Karpas-422 (cell line): ENCODE measurements around the gene ZNF768. TPM values are rescaled to one million over a fixed set of nuclear protein-coding genes. Genes with fewer than 3 reads are reported as not detected.
A peak's percentile ranks its signal among the peaks of the same experiment; 100 is the strongest.

Experiments
- DNase-seq: peaks from one replicate; pipeline ENCODE4 v3.0.0-alpha.2; 2015
- H2AFZ ChIP-seq: fragments of 200-600 bp; sonication (generic); 2 replicates; pipeline ENCODE4 v1.6.1; 2014; ENCODE audit warnings: antibody characterized with exemption, low read length, mixed read lengths
- H3K27ac ChIP-seq: fragments of 200-600 bp; sonication (generic); 2 replicates; pipeline ENCODE4 v1.5.1; 2014; ENCODE audit warnings: mild to moderate bottlenecking, low read length, moderate library complexity
- H3K27me3 ChIP-seq: fragments of 200-600 bp; sonication (generic); 2 replicates; pipeline ENCODE4 v1.6.1; 2014; ENCODE audit warnings: low read length, mixed read lengths
- H3K36me3 ChIP-seq: fragments of 200-600 bp; sonication (generic); 2 replicates; pipeline ENCODE4 v1.6.1; 2014; ENCODE audit warnings: low read length, mixed read lengths; ENCODE audit not compliant: insufficient read depth
- H3K4me1 ChIP-seq: fragments of 200-600 bp; sonication (generic); 2 replicates; pipeline ENCODE4 v1.6.1; 2014; ENCODE audit warnings: mild to moderate bottlenecking, low read length, mixed read lengths
- H3K4me2 ChIP-seq: fragments of 200-600 bp; sonication (generic); 2 replicates; pipeline ENCODE4 v1.6.1; 2014; ENCODE audit warnings: low read length, low read depth, mild to moderate bottlenecking; ENCODE audit not compliant: poor library complexity, severe bottlenecking
- H3K4me3 ChIP-seq: fragments of 200-600 bp; sonication (generic); 2 replicates; pipeline ENCODE4 v1.5.1; 2014; ENCODE audit warnings: mild to moderate bottlenecking, antibody characterized with exemption, low read length, mixed read lengths
- H3K79me2 ChIP-seq: fragments of 200-600 bp; sonication (generic); 2 replicates; pipeline ENCODE4 v1.6.1; 2014; ENCODE audit warnings: mild to moderate bottlenecking, low read length, mixed read lengths
- H3K9ac ChIP-seq: fragments of 200-600 bp; sonication (generic); 2 replicates; pipeline ENCODE4 v1.6.0; 2014; ENCODE audit warnings: low read length
- H3K9me2 ChIP-seq: fragments of 200-600 bp; sonication (generic), shearing (Covaris generic); replicated peaks from 2 replicates; pipeline ENCODE4 v1.6.0; 2014; ENCODE audit warnings: mild to moderate bottlenecking, low read length, moderate library complexity; ENCODE audit not compliant: insufficient read depth
- H3K9me3 ChIP-seq: fragments of 300-700, 200-600 bp; sonication (generic); 2 replicates; pipeline ENCODE4 v1.6.1; 2014; ENCODE audit warnings: low read length, mixed read lengths
- H4K20me1 ChIP-seq: fragments of 200-600 bp; sonication (generic); 2 replicates; pipeline ENCODE4 v1.6.1; 2014; ENCODE audit warnings: mild to moderate bottlenecking, antibody characterized with exemption, low read length, low read depth; ENCODE audit not compliant: insufficient read depth
- total RNA-seq: library from RNA; depleted of rRNA; stranded (reverse); fragments of >200 nt; shearing (Covaris generic); gene quantifications from 2 replicates; pipeline ENCODE4 v1.2.3, GENCODE V29; 2014; ENCODE audit warnings: low replicate concordance

ZNF768 gene
- total RNA-seq, 1 experiment from 2014 or later = 59.4 TPM

GRCh38 chr16:30532285-30533145 lies 6.1 kb upstream of the ZNF768 start:
- H2AFZ ChIP-seq = no peak overlapping the region
- no peaks in the 10 kb centered on the region for H3K9me2 ChIP-seq
- H3K9me3 ChIP-seq = no peaks in the 10 kb centered on the region
- no peaks in the 10 kb centered on the region for H3K36me3 ChIP-seq
- no peaks in the 10 kb centered on the region for H4K20me1 ChIP-seq
- H3K79me2 ChIP-seq = peaks cover 34% of the 10 kb centered on the region
- DNase-seq = no peak
- no peaks in the 10 kb centered on the region for H3K27me3 ChIP-seq
- no peak overlapping the region; the same call in 1 of the 2 replicates for H3K4me3 ChIP-seq
- no peak overlapping the region for H3K27ac ChIP-seq
- H3K4me1 ChIP-seq = peaks cover 47% of the 10 kb centered on the region
- no peak overlapping the region for H3K9ac ChIP-seq
- no peak overlapping the region for H3K4me2 ChIP-seq

- H3K4me2 ChIP-seq = no peak overlapping the region
- no peak overlapping the region for H3K9ac ChIP-seq
- no peak overlapping the region for H3K4me3 ChIP-seq
- peaks cover 28% of the 10 kb centered on the region for H3K79me2 ChIP-seq
- H3K9me3 ChIP-seq = no peaks in the 10 kb centered on the region
- H3K4me1 ChIP-seq = peaks cover 41% of the 10 kb centered on the region
- H3K27me3 ChIP-seq = no peaks in the 10 kb centered on the region
- H3K27ac ChIP-seq = no peak overlapping the region
- H3K36me3 ChIP-seq = no peaks in the 10 kb centered on the region
- H2AFZ ChIP-seq = no peak overlapping the region
- no peaks in the 10 kb centered on the region for H4K20me1 ChIP-seq
- no peak for DNase-seq
- no peaks in the 10 kb centered on the region for H3K9me2 ChIP-seq
These were observed 4.0 kb upstream of the ZNF768 start for GRCh38 chr16:30530163-30531037.

GRCh38 chr16:30528799-30529457 lies 2.6 kb upstream of the ZNF768 start:
- H2AFZ ChIP-seq = no peak overlapping the region
- peak overlapping the region; percentile 87 for H3K9ac ChIP-seq
- no peaks in the 10 kb centered on the region for H3K36me3 ChIP-seq
- no peaks in the 10 kb centered on the region for H3K9me2 ChIP-seq
- peak; percentile 44 for DNase-seq
- H3K4me1 ChIP-seq = peaks cover 37% of the 10 kb centered on the region
- no peaks in the 10 kb centered on the region for H3K27me3 ChIP-seq
- H4K20me1 ChIP-seq = no peaks in the 10 kb centered on the region
- H3K4me3 ChIP-seq = no peak overlapping the region
- H3K79me2 ChIP-seq = peaks cover 14% of the 10 kb centered on the region
- peak overlapping the region; percentile 95 for H3K27ac ChIP-seq
- peak overlapping the region; percentile 97 for H3K4me2 ChIP-seq
- H3K9me3 ChIP-seq = no peaks in the 10 kb centered on the region

- Histone ChIP-seq H3K4me3 (peak overlapping the region; percentile 81), H3K9me3 (no peaks in the 10 kb centered on the region), H3K9ac (peak overlapping the region; percentile 87), H3K4me1 (peaks cover 29% of the 10 kb centered on the region), H3K9me2 (no peaks in the 10 kb centered on the region), H4K20me1 (no peaks in the 10 kb centered on the region), H3K27ac (peak overlapping the region; percentile 95), H3K79me2 (peaks cover 4% of the 10 kb centered on the region; the same call in 1 of the 2 replicates), H2AFZ (peak overlapping the region; percentile 78; the same call in 1 of the 2 replicates), H3K36me3 (no peaks in the 10 kb centered on the region), H3K4me2 (peak overlapping the region; percentile 97), H3K27me3 (no peaks in the 10 kb centered on the region)
- peak; percentile 92 for DNase-seq
These were observed 1.3 kb upstream of the ZNF768 start for GRCh38 chr16:30527635-30528178.

GRCh38 chr16:30526823-30527634 lies 663 bp upstream of the ZNF768 start:
- H3K9ac ChIP-seq = peak overlapping the region; percentile 87
- H3K27ac ChIP-seq = peak overlapping the region; percentile 95
- H4K20me1 ChIP-seq = no peaks in the 10 kb centered on the region
- peak overlapping the region; percentile 78; the same call in 1 of the 2 replicates for H2AFZ ChIP-seq
- no peaks in the 10 kb centered on the region for H3K9me3 ChIP-seq
- peaks cover 4% of the 10 kb centered on the region; the same call in 1 of the 2 replicates for H3K79me2 ChIP-seq
- H3K36me3 ChIP-seq = no peaks in the 10 kb centered on the region
- H3K4me3 ChIP-seq = peak overlapping the region; percentile 81
- peak; percentile 99 for DNase-seq
- H3K4me2 ChIP-seq = peak overlapping the region; percentile 97
- H3K4me1 ChIP-seq = peaks cover 29% of the 10 kb centered on the region
- H3K9me2 ChIP-seq = no peaks in the 10 kb centered on the region
- H3K27me3 ChIP-seq = no peaks in the 10 kb centered on the region

- Histone ChIP-seq H3K27me3 (no peaks in the 10 kb centered on the region), H3K9me2 (no peaks in the 10 kb centered on the region), H3K4me1 (peaks cover 29% of the 10 kb centered on the region), H2AFZ (no peak overlapping the region), H3K79me2 (peaks cover 4% of the 10 kb centered on the region; the same call in 1 of the 2 replicates), H3K9me3 (no peaks in the 10 kb centered on the region), H4K20me1 (no peaks in the 10 kb centered on the region), H3K4me3 (peak overlapping the region; percentile 81), H3K27ac (peak overlapping the region; percentile 88), H3K36me3 (no peaks in the 10 kb centered on the region), H3K4me2 (peak overlapping the region; percentile 97), H3K9ac (peak overlapping the region; percentile 86)
- DNase-seq = no peak
These were observed 576 bp downstream of the ZNF768 start for GRCh38 chr16:30525844-30526136.
